ENCODE measurements around the gene ADAM22.
"Not testable (repeated sequence)": the region's sequence is repeated elsewhere in the genome, so short reads cannot be mapped to it uniquely, and the experiment has no call there.

ADAM22 gene

GRCh38 chr7:88115258-88115796, 181.3 kb downstream of the ADAM22 start:
- DNase-seq: no peak

- DNase-seq: no peak
Measured at GRCh38 chr7:88115816-88116215, 181.8 kb downstream of the ADAM22 start.

- no peak for DNase-seq
Measured at GRCh38 chr7:88116235-88116795, 182.3 kb downstream of the ADAM22 start.

- no peak for DNase-seq
Measured at GRCh38 chr7:88117325-88117724, 183.3 kb downstream of the ADAM22 start.

- no peak for DNase-seq
Measured at GRCh38 chr7:88121335-88121734, 187.3 kb downstream of the ADAM22 start.

DNA sequence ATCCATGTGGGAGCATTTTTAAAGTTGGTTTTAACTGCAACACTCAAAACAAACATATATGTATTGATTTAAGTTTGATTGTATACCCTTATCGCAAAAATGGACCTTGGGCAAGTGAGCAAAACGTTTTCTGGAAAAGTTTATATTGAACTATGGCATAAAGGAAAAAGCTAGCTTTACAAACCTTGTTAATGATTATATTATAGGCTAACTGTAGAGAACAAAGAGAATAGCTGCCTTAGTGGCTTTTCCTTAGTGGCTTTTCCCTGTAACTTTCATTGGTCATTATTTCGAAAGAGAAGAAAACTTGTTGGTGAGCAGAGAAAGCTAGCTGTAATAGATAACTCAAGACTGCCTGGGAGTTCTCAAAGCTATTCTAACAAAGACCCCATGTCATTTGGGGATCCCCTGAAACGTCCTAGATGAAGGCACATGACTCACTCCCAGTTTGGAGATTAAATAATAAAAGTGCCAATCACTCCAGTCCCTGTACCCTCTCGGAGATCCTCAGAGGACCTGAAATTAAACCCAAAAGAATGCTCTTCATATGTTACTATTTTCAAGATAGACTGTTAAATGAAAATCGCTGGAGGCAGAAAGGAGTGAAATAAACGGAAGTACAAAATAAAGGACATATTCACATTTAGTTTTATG, 193.7 kb downstream of the ADAM22 start:
- DNase-seq: no peak

DNA sequence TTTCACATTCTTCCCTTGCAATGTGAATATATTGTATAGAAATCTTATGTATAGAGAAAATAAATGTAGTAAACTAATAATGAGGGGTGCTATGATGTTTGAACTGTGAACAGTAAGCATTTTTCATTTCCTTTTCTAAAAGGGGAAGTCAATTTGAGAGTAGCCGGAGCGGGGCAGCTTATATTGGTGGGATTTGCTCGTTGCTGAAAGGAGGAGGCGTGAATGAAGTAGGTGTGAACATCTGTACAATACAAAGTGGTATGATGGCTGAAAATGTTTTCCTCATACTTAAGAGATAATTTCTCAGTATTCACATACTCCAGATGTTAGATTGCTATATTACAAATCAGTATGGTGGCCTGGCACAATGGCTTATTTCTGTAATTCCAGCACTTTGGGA, 198.7 kb downstream of the ADAM22 start:
- DNase-seq: no peak

DNA sequence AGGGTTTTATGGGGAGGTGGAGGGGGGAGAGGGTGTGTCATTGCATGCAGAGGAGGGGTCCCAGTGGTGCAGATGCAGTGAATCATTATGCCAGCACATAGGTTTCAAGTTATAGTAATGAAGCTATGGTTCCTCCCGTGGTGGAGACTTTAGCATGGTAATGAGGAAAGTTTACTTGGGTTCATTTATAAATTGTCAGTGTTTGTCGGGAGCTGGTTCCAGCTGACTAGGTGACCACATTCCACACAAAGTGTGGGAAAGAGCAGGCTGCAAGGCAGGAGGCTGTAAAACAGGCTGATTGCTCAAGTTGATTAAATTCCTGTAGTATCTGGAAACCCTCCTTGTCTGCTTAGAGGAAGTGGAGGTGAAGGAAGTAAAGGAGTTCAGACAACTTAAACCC, 206.9 kb downstream of the ADAM22 start:
- no peak for DNase-seq

DNA sequence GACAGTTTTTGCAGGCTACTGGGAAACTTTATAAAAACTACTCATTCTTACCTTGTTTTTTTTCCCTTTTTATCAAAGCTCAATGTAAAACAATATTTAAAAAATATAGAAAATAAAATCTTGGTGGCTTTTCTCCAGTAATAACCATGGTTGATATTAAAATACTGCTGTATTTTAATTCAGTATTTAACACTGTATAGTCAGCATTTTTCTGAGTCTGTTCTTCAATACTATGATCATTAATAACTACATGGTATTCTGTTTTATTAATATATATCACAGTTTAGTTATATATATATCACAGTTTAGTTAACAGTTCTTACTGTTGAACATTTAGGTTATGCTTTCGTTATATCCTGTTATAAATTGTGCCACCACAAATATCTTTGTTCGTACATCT, 207.4 kb downstream of the ADAM22 start:
- DNase-seq: no peak

DNA sequence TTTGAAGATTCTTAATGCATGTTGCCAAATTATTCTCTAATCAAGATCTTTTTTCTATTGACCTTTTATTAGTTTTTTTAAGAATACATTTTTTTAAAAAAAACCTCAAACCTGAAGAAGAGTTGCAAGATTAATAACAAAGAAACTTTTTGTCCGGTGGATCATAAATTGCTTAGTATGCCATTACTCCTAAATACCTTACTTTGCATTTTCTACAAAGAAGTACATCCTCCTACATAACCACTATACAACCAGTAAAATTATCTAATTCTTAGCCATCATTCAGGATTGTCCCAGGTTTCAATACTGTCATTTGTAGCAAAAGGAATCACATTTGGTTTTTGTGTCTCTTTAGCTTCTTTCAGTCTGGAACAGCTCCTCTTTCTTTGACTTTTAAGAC, 207.9 kb downstream of the ADAM22 start:
- no peak for DNase-seq

DNA sequence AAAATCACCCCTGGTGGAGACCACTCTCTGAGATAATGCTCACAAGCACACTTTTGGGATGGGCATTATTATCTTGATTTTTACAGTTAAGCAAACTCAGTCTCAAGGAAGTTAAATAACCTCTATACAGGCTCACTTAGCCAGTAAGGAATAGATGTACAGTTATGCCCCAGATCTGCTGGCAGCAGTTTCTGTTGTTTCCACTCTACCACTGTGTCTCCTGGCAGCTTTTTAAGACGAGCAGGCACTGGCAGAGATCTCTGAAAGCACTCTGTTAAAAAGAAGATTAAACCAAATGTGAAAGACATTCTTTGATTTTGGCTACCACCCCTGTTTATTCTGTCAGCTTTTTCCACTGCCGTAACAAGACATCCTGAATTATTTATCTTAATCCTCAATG, 212.6 kb downstream of the ADAM22 start:
- DNase-seq: no peak

GRCh38 chr7:88147341-88147740, 213.3 kb downstream of the ADAM22 start:
- DNase-seq: no peak

GRCh38 chr7:88147949-88148348, 213.9 kb downstream of the ADAM22 start:
- no peak for DNase-seq

DNA sequence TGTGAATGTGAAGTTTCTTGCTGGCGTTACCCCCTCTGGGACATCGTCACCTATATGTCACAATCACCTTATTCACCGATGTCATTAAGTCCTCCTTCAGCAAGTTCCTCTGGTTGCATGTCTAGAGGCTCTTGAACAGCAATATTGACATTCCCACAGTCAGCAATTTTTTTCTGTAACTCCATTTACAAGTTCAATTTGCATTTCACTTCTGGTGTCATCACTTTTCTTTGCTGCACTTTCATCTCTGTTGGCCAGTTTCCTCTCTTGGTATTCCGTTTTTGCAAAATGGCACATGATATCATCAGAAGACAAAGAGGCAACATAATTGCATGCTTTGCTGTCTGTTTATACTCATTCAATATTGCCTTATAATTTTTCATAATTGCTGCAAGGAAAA, 216.0 kb downstream of the ADAM22 start:
- no peak for DNase-seq

DNA sequence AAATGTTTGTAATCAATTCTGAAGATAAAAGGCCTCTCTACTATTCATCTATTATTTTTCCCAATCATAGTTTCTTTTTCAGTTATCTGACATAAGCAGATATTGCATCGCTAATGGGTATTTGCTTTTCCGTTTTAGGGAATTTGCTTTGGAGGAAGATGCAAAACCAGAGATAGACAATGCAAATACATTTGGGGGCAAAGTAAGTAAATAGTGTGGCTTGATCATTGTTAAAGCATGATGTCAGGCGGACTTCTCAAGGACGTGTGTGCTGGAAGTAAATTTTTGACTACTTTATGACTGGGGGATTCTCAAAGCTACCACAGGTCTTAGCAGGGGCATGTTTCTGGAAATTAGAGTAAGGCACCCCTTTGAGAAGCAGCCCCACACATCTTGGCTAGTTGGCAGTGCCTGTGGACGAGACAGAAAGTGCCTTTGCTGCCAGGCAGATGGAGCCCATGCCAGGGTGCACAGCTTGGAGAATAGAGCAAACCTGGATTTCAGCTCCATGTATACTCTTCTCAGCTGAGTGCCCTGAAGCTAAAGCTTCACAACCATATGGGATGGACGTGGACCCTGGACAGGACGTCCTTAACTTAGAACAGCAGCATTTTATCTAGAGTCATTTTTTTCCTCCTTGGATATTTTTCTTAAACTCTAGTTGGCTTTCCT, 217.2 kb downstream of the ADAM22 start:
- DNase-seq: no peak

DNA sequence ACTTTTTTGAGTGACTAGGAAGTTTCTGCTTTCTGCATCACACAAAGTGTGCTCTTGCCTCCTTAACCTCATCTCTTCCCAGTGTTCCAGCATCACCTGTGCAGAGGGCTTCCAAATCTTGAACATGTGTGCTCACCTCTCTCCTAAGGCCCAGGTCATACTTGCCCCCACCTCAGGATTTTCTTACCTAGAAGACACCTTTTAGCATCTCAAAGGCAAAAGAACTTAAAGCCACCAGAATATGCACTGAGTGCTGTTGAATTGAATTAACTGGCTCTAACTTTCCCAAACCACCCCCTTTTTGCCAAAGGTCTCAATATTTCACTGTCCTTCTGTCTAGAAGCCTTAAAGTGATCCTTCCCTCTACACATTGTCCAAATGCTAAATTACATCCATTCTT, 219.3 kb downstream of the ADAM22 start:
- DNase-seq: no peak

DNA sequence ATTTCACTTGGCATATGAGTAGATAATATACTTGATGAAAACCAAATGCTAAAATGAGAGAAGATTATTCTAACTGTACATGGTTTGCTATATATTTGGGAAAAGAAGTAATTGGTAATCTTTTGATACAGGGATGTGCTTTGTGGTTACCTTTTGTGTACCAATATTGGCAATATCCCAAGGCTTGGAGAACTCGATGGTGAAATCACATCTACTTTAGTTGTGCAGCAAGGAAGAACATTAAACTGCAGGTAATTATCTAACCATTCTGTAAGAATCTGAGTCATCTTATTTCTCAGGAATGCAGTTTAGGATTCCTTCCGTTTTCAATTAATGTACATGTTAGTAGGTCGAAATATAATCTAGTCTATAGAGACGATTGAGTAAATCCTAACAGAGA, 221.7 kb downstream of the ADAM22 start:
- no peak for DNase-seq

GRCh38 chr7:88156356-88156755, 222.3 kb downstream of the ADAM22 start:
- DNase-seq: no peak

GRCh38 chr7:88159741-88160140, 225.7 kb downstream of the ADAM22 start:
- not testable (repeated sequence) for DNase-seq

DNA sequence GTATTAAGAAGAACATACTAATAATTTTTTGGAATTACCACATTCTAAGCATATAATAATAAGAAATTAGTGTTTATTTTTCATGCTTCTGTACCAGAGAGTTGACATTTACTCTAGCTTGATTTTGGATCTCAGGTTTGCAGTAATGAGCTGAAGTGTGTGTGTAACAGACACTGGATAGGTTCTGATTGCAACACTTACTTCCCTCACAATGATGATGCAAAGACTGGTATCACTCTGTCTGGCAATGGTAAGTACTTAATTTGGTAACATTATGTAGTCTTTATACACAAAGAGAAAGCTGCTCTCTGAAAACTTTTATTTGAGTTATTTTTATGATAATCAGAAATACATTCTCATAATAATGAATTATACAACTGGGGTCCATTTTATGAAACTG, 231.6 kb downstream of the ADAM22 start:
- DNase-seq: no peak

GRCh38 chr7:88167223-88167622, 233.2 kb downstream of the ADAM22 start:
- DNase-seq: no peak

DNA sequence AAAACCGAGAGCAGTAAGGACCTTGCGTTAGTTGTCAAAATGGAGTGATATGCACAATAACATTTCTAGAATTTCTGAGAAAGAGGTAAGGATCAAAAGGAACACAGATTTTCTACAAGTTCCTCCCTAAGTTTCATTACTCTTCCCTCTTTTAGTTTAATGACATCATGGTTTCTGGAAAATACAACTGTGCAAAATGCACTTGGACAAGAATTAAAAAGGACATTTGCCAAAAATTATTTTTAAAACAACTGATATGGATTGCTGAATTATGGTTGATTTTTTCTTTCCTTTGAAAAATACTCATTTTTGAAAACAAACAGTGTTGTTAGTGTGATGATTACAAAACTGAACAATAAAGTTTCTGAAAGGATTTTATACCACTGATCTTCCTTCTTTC, 233.7 kb downstream of the ADAM22 start:
- no peak for DNase-seq

- no peak for DNase-seq
Measured at GRCh38 chr7:88169717-88170320, 235.8 kb downstream of the ADAM22 start.

DNA sequence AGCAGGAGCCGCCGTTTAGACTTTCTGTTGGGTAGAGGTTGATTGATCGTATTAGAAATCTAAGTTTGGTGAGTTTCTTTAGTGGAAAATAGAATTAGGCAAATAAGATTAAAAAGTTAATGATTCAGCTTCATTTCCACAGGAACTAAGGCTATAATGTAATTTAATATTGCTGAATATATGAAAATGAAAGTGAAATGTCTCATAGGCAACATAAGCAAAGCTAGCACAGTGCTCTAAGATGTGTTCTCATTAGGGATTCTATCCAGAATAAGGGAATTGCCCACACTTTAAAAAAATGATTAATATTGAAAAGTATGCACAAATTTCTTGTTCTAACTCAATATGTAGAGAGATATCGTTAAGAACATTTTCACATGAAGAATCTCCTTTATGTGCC, 238.8 kb downstream of the ADAM22 start:
- DNase-seq: no peak
